IgD-negative memory B cell (primary cell): ENCODE results near the gene SLAIN1. TPM values are rescaled to one million over a fixed set of nuclear protein-coding genes. Genes with fewer than 3 reads are reported as not detected.

ENCODE experiments used
- H3K27ac Mint-ChIP-seq, 3 donors: one replicate each; pipeline ENCODE4 v1.8.0; 2020 to 2022; ENCODE audit warnings: mild to moderate bottlenecking in 3 of 3, mixed read lengths in 3 of 3, moderate library complexity in 1 of 3
- H3K27me3 Mint-ChIP-seq: one replicate; pipeline ENCODE4 v1.8.0; 2021; ENCODE audit warnings: mixed read lengths
- H3K36me3 Mint-ChIP-seq: one replicate; pipeline ENCODE4 v1.8.0; 2020; ENCODE audit warnings: mild to moderate bottlenecking, mixed read lengths
- H3K4me1 Mint-ChIP-seq, 3 donors: one replicate each; pipeline ENCODE4 v1.8.0; 2020 to 2022; ENCODE audit warnings: mixed read lengths in 3 of 3, mild to moderate bottlenecking in 1 of 3
- H3K4me3 Mint-ChIP-seq, 4 donors: one replicate each; pipeline ENCODE4 v1.8.0; 2020 to 2022; ENCODE audit warnings: mild to moderate bottlenecking in 4 of 4, mixed read lengths in 4 of 4, moderate library complexity in 3 of 4
- H3K9me3 Mint-ChIP-seq, 3 donors: one replicate each; pipeline ENCODE4 v1.8.0; 2020 to 2021; ENCODE audit warnings: mixed read lengths in 3 of 3, mild to moderate bottlenecking in 1 of 3
- polyA plus RNA-seq: library from polyadenylated mRNA; unstranded; fragments of 300-500 nt; fragmentation: Illumina TruSeq; gene quantifications from one replicate; pipeline ENCODE4 v1.2.3, GENCODE V29; 2021

Gene SLAIN1
- polyA plus RNA-seq, 1 donor from 2014 or later: 7.7 TPM

GRCh38 chr13:77728265-77729125, 31.0 kb downstream of the SLAIN1 start:
- Mint-ChIP-seq H3K4me3 (no peak overlapping the region), H3K9me3 (no peaks in the 10 kb centered on the region)

GRCh38 chr13:77729502-77730221, 32.2 kb downstream of the SLAIN1 start:
- peak overlapping the region in 2 of 4 donors; percentile 41 to 43 for H3K4me3 Mint-ChIP-seq
- H3K27me3 Mint-ChIP-seq: no peaks in the 10 kb centered on the region
- peaks cover 7% of the 10 kb centered on the region for H3K36me3 Mint-ChIP-seq
- no peaks in the 10 kb centered on the region for H3K9me3 Mint-ChIP-seq
- no peak overlapping the region for H3K27ac Mint-ChIP-seq
- H3K4me1 Mint-ChIP-seq: peaks cover 10 to 32% (median 15%) of the 10 kb centered on the region in 3 donors

More at GRCh38 chr13:77728265-77729125, 31.0 kb downstream of the SLAIN1 start:
- H3K27me3 Mint-ChIP-seq: no peaks in the 10 kb centered on the region
- H3K27ac Mint-ChIP-seq: peak overlapping the region in 1 of 3 donors; percentile 24
- peaks cover 12 to 32% (median 15%) of the 10 kb centered on the region in 3 donors for H3K4me1 Mint-ChIP-seq
- peaks cover 7% of the 10 kb centered on the region for H3K36me3 Mint-ChIP-seq

GRCh38 chr13:77730572-77730971, 33.1 kb downstream of the SLAIN1 start:
- no peaks in the 10 kb centered on the region for H3K27me3 Mint-ChIP-seq
- H3K36me3 Mint-ChIP-seq: peaks cover 5% of the 10 kb centered on the region
- H3K4me3 Mint-ChIP-seq: no peak overlapping the region
- no peaks in the 10 kb centered on the region for H3K9me3 Mint-ChIP-seq
- H3K27ac Mint-ChIP-seq: no peak overlapping the region
- H3K4me1 Mint-ChIP-seq: peaks cover 10 to 24% (median 13%) of the 10 kb centered on the region in 3 donors

GRCh38 chr13:77732287-77732686, 34.8 kb downstream of the SLAIN1 start:
- Mint-ChIP-seq H3K9me3 (no peaks in the 10 kb centered on the region), H3K4me3 (no peak overlapping the region), H3K36me3 (peaks cover 3% of the 10 kb centered on the region), H3K4me1 (peaks cover 10 to 20% (median 13%) of the 10 kb centered on the region in 3 donors), H3K27me3 (no peaks in the 10 kb centered on the region), H3K27ac (no peak overlapping the region)

- no peak overlapping the region for H3K27ac Mint-ChIP-seq
- H3K4me1 Mint-ChIP-seq: peaks cover 10 to 15% (median 12%) of the 10 kb centered on the region in 3 donors
- H3K9me3 Mint-ChIP-seq: no peaks in the 10 kb centered on the region
- H3K4me3 Mint-ChIP-seq: no peak overlapping the region
- peaks cover 3% of the 10 kb centered on the region for H3K36me3 Mint-ChIP-seq
- no peaks in the 10 kb centered on the region for H3K27me3 Mint-ChIP-seq
Observed at GRCh38 chr13:77733674-77734073, 36.2 kb downstream of the SLAIN1 start.

GRCh38 chr13:77737583-77738200, 40.2 kb downstream of the SLAIN1 start:
- Mint-ChIP-seq H3K27me3 (no peaks in the 10 kb centered on the region), H3K4me3 (no peak overlapping the region), H3K9me3 (no peaks in the 10 kb centered on the region), H3K27ac (no peak overlapping the region), H3K36me3 (no peaks in the 10 kb centered on the region), H3K4me1 (peaks cover 0 to 2% (median 1%) of the 10 kb centered on the region in 3 donors)

GRCh38 chr13:77740097-77740735, 42.7 kb downstream of the SLAIN1 start:
- peaks cover 6% of the 10 kb centered on the region for H3K36me3 Mint-ChIP-seq

GRCh38 chr13:77740931-77741596, 43.6 kb downstream of the SLAIN1 start:
- Mint-ChIP-seq H3K4me3 (no peak overlapping the region), H3K36me3 (peaks cover 7% of the 10 kb centered on the region), H3K27ac (no peak overlapping the region), H3K27me3 (no peaks in the 10 kb centered on the region), H3K4me1 (peaks cover 1 to 3% (median 2%) of the 10 kb centered on the region in 3 donors), H3K9me3 (no peaks in the 10 kb centered on the region)

More at GRCh38 chr13:77740097-77740735, 42.7 kb downstream of the SLAIN1 start:
- Mint-ChIP-seq H3K9me3 (no peaks in the 10 kb centered on the region), H3K4me3 (no peak overlapping the region), H3K27me3 (no peaks in the 10 kb centered on the region), H3K27ac (no peak overlapping the region), H3K4me1 (peaks cover 0 to 2% (median 1%) of the 10 kb centered on the region in 3 donors)

GRCh38 chr13:77741597-77741972, 44.1 kb downstream of the SLAIN1 start:
- peaks cover 1 to 4% (median 2%) of the 10 kb centered on the region in 3 donors for H3K4me1 Mint-ChIP-seq
- H3K9me3 Mint-ChIP-seq: no peaks in the 10 kb centered on the region
- H3K36me3 Mint-ChIP-seq: peaks cover 7% of the 10 kb centered on the region
- H3K4me3 Mint-ChIP-seq: no peak overlapping the region
- H3K27ac Mint-ChIP-seq: no peak overlapping the region
- H3K27me3 Mint-ChIP-seq: no peaks in the 10 kb centered on the region

- no peaks in the 10 kb centered on the region for H3K9me3 Mint-ChIP-seq
- peaks cover 1 to 4% (median 2%) of the 10 kb centered on the region in 3 donors for H3K4me1 Mint-ChIP-seq
- H3K4me3 Mint-ChIP-seq: no peak overlapping the region
- no peaks in the 10 kb centered on the region for H3K27me3 Mint-ChIP-seq
- H3K36me3 Mint-ChIP-seq: peaks cover 7% of the 10 kb centered on the region
- H3K27ac Mint-ChIP-seq: no peak overlapping the region
Observed at GRCh38 chr13:77742801-77743200, 45.3 kb downstream of the SLAIN1 start.

- Mint-ChIP-seq H3K27ac (no peak overlapping the region), H3K4me3 (no peak overlapping the region), H3K27me3 (no peaks in the 10 kb centered on the region), H3K9me3 (no peaks in the 10 kb centered on the region), H3K36me3 (peaks cover 7% of the 10 kb centered on the region), H3K4me1 (peaks cover 0 to 4% (median 1%) of the 10 kb centered on the region in 3 donors)
Observed at GRCh38 chr13:77745784-77746183, 48.3 kb downstream of the SLAIN1 start.

GRCh38 chr13:77749344-77749880, 51.9 kb downstream of the SLAIN1 start:
- Mint-ChIP-seq H3K36me3 (peaks cover 7% of the 10 kb centered on the region), H3K4me1 (peaks cover 2 to 4% (median 3%) of the 10 kb centered on the region in 3 donors), H3K27ac (peak overlapping the region in 1 of 3 donors; percentile 36), H3K4me3 (no peak overlapping the region), H3K9me3 (no peaks in the 10 kb centered on the region), H3K27me3 (no peaks in the 10 kb centered on the region)

- Mint-ChIP-seq H3K27me3 (no peaks in the 10 kb centered on the region), H3K4me3 (no peak overlapping the region), H3K27ac (peak overlapping the region in 1 of 3 donors; percentile 74), H3K4me1 (peaks cover 0 to 3% (median 2%) of the 10 kb centered on the region in 3 donors), H3K9me3 (no peaks in the 10 kb centered on the region), H3K36me3 (no peaks in the 10 kb centered on the region)
Observed at GRCh38 chr13:77751513-77752456, 54.3 kb downstream of the SLAIN1 start.
